ENCODE measurements around the gene NCKAP5.

Gene NCKAP5

GRCh38 chr2:133434959-133435668, 133.1 kb downstream of the NCKAP5 start:
- Mint-ChIP-seq H3K27ac (peak overlapping the region in 2 of 3 experiments; percentile 8 to 17), H3K4me1 (peaks cover 30% of the 10 kb centered on the region), H3K36me3 (ENCODE audit: low read depth) (no peaks in the 10 kb centered on the region), H3K27me3 (ENCODE audit: low read depth) (no peaks in the 10 kb centered on the region), H3K4me3 (no peak overlapping the region), H3K9me3 (no peaks in the 10 kb centered on the region)
- no peak for TF ChIP-seq CTCF (IDR thresholded peaks at IDR 0.05; ENCODE audit: unreplicated experiment in 3 of 3)

DNA sequence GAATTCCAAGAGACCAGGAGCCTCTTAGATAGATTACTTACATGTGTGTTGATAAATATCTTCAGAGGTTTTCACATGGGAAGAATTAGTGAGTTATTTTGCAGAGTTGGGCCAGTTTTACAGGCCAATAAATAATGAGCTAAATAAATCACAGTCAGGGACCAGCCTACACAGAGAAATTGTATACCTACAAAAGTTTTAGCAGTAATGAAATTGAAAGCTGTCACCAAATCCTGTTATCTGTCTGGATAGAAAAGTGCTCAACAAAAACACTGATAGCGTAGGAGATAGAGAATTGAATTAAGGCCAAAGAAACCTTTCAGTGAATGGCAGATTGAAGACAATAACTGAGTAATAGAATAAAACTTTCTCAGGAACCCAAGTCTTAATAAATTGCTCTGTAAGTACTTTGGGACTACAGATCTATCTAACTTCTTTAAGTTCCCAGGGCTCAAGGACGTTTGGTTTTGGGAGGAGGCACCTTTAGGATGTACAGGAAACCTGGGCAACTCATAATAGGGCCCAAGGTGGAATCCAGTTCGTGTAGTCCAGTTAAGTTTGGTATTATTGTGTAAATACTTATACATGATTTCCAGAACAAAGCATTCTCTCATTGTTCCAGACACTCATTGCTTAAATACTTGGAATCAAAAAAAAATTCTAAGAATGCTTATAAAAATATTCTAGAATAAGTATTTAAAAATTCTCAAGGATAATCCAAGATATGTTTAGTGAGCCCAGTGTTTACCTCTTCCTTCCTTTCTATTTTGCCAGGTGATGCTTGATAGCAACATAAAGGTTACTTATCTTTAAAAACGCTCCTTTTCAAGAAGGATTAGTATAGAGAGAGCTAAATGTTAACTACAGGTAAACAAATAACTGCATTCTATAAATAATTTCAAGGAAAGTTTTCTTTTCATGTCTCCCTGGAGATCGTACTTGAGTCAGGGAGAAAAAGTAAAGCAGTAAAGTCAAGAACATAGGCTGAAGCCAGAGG, 134.5 kb downstream of the NCKAP5 start:
- H3K4me1 Mint-ChIP-seq = peaks cover 26% of the 10 kb centered on the region
- no peak overlapping the region for H3K4me3 Mint-ChIP-seq
- no peaks in the 10 kb centered on the region for H3K27me3 Mint-ChIP-seq (ENCODE audit: low read depth)
- H3K9me3 Mint-ChIP-seq = no peaks in the 10 kb centered on the region
- no peak for TF ChIP-seq CTCF (IDR thresholded peaks at IDR 0.05; ENCODE audit: unreplicated experiment in 3 of 3)
- H3K36me3 Mint-ChIP-seq (ENCODE audit: low read depth) = no peaks in the 10 kb centered on the region
- peak overlapping the region; percentile 19 to 27 (median 20) for H3K27ac Mint-ChIP-seq

DNA sequence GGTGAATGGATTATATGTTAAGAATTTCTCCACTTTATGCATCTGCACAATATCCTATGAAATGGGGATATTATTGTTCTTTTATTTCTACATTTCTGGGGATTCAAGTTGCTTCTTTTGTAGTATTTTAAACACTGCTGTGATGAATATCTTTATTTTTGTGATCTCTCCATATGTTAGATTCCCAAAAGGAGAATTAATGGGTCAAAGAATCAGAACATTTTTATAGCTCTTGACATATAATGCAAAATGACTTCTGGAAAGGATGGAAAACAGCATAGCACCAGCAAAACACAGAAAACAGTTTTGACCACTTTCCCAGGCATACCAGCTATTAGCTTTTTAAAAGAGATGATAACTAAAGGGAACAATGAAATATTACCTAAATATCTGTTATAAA, 135.5 kb downstream of the NCKAP5 start:
- H3K9me3 Mint-ChIP-seq = no peaks in the 10 kb centered on the region
- TF ChIP-seq CTCF (IDR thresholded peaks at IDR 0.05; ENCODE audit: unreplicated experiment in 3 of 3) = no peak
- no peak overlapping the region for H3K4me3 Mint-ChIP-seq
- no peaks in the 10 kb centered on the region for H3K27me3 Mint-ChIP-seq (ENCODE audit: low read depth)
- H3K4me1 Mint-ChIP-seq = peaks cover 25% of the 10 kb centered on the region
- peak overlapping the region in 1 of 3 experiments; percentile 19 for H3K27ac Mint-ChIP-seq
- no peaks in the 10 kb centered on the region for H3K36me3 Mint-ChIP-seq (ENCODE audit: low read depth)

DNA sequence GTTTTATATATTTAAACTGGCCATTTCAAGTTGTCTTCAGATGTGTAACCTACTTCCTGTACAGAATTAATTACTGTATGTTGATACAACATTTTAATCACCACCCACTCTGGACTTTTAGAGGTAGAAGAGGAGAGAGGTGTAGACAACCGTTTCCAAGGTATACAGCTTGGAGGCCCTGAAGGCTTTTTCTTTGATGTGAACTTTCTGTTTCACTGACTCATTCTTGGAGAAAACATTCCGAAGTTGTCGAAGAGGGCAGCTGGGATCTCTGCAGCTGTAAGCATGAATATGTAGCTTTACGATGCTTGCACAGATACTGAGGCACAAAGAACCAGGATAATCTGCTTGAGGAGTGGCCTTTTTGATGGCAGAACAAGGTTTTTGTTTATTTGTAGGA, 137.0 kb downstream of the NCKAP5 start:
- Mint-ChIP-seq H3K36me3 (ENCODE audit: low read depth) (no peaks in the 10 kb centered on the region), H3K4me1 (peaks cover 25% of the 10 kb centered on the region), H3K9me3 (no peaks in the 10 kb centered on the region), H3K4me3 (no peak overlapping the region), H3K27me3 (ENCODE audit: low read depth) (no peaks in the 10 kb centered on the region), H3K27ac (peak overlapping the region in 1 of 3 experiments; percentile 31)
- no peak for TF ChIP-seq CTCF (IDR thresholded peaks at IDR 0.05; ENCODE audit: unreplicated experiment in 3 of 3)

GRCh38 chr2:133426791-133427190, 141.5 kb downstream of the NCKAP5 start:
- Mint-ChIP-seq H3K27me3 (ENCODE audit: low read depth) (no peaks in the 10 kb centered on the region), H3K9me3 (no peaks in the 10 kb centered on the region), H3K4me1 (peaks cover 27% of the 10 kb centered on the region), H3K4me3 (no peak overlapping the region), H3K27ac (peak overlapping the region in 1 of 3 experiments; percentile 37), H3K36me3 (ENCODE audit: low read depth) (no peaks in the 10 kb centered on the region)
- TF ChIP-seq CTCF (IDR thresholded peaks at IDR 0.05; ENCODE audit: unreplicated experiment in 3 of 3) = no peak

All from nephron (organoid).